ENCODE measurements around the gene ABLIM1. TPM values are rescaled to one million over a fixed set of nuclear protein-coding genes. Genes with fewer than 3 reads are reported as not detected.

The ABLIM1 gene
- total and polyA plus RNA-seq, 2 of the 4 experiments (the other 2 are of a cell fraction) = 7.7 to 9.9 TPM

DNA sequence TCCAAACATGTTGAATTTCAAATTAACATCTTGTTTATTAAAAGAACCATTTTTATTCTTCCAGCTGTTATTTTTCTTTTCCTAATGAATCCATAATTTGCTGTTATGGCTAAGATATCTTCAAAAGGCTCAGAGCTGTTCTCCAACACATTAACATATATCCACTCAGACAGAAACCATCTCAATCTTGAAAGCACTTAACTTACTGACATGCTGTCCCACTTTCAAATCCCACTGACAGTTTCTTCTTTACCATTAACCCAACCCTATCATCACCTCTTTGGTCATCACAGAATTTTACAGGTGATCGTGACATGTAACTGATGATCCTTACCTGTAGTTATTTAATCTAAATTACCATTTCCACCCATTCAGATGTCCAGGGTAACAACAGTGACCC, 178.2 kb downstream of the ABLIM1 start:
- DNase-seq (no peak), ATAC-seq (ENCODE audit: low read depth) (no peak)
- H4K8ac ChIP-seq (ENCODE audit: low read depth in 2 of 2, low read length in 2 of 2) = no peak overlapping the region
- H2BK20ac ChIP-seq (ENCODE audit: low read depth, low read length) = no peak overlapping the region
- no peak overlapping the region for H2AK5ac ChIP-seq (ENCODE audit: low read depth, low read length)
- no peak overlapping the region for H2AK9ac ChIP-seq (replicated peaks; ENCODE audit: low read depth, low read length, poor library complexity)
- H3K27me3 ChIP-seq (ENCODE audit: control insufficient read depth, insufficient read depth, low read length) = peaks cover 8% of the 10 kb centered on the region
- no peak overlapping the region for H3K18ac ChIP-seq (ENCODE audit: low read depth, low read length)
- intact Hi-C loops (cut with micrococcal nuclease) = no loop called here
- no peak overlapping the region for H3K56ac ChIP-seq (ENCODE audit: extremely low read depth, insufficient read depth, low read length)
- H2BK5ac ChIP-seq (ENCODE audit: low read depth, low read length, poor library complexity, severe bottlenecking) = no peak overlapping the region
- H3K14ac ChIP-seq (replicated peaks; ENCODE audit: low read depth, low read length) = no peak overlapping the region
- no peak overlapping the region for H3K4me2 ChIP-seq (ENCODE audit: low read depth, low read length)
- no peaks in the 10 kb centered on the region for H3K4me1 ChIP-seq (ENCODE audit: control insufficient read depth, insufficient read depth, low read length)
- ChIA-PET CTCF (interaction anchor here (0.6 kb wide), 1 partner anchor 237 kb away, joined by 4 read pairs; no protein-coding TSS in a partner anchor), POLR2A (ENCODE audit: unreplicated experiment) (no interaction called here)
- H2BK120ac ChIP-seq (ENCODE audit: low read depth, low read length) = no peak overlapping the region
- in situ Hi-C loops (cut with MboI; ENCODE audit: low sequenced_read_pairs) = loop anchor here (10.0 kb wide), 1 partner anchor 225 kb away; no protein-coding TSS in a partner anchor
- no peak overlapping the region for H3K4ac ChIP-seq (ENCODE audit: low read depth, low read length)
- H2BK15ac ChIP-seq (ENCODE audit: low read depth, low read length) = no peak overlapping the region
- TF ChIP-seq, protein P1, sequence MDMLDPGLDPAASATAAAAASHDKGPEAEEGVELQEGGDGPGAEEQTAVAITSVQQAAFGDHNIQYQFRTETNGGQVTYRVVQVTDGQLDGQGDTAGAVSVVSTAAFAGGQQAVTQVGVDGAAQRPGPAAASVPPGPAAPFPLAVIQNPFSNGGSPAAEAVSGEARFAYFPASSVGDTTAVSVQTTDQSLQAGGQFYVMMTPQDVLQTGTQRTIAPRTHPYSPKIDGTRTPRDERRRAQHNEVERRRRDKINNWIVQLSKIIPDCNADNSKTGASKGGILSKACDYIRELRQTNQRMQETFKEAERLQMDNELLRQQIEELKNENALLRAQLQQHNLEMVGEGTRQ (IDR thresholded peaks at IDR 0.05; ENCODE audit: low read depth, low read length) = no peak
- TF ChIP-seq MAZ (IDR thresholded peaks at IDR 0.05; ENCODE audit: borderline replicate concordance, low read depth, low read length) = no peak
- no TSS peak for BruUV-seq (replicated peaks)
- no peak overlapping the region for H3K9ac ChIP-seq (ENCODE audit: low read depth, low read length)
- no peak overlapping the region for H4K5ac ChIP-seq (ENCODE audit: low read depth, low read length)
- no peak overlapping the region for H2AFZ ChIP-seq (replicated peaks; ENCODE audit: low read length, poor library complexity)
- no peak overlapping the region for H3K23ac ChIP-seq (ENCODE audit: low read depth, low read length)
- peaks cover 3% of the 10 kb centered on the region; the same call in 1 of the 2 replicates for H3K9me1 ChIP-seq (ENCODE audit: insufficient read depth, low read length)
- no peak overlapping the region for H4K91ac ChIP-seq (ENCODE audit: insufficient read depth, low read depth, low read length)
- H3K9me3 ChIP-seq (ENCODE audit: control insufficient read depth, insufficient read depth, low read length) = peaks cover under 1% of the 10 kb centered on the region
- no CpG with 5 or more reads among the region's 1 CpG for WGBS, 2 experiments (ENCODE audit: extremely low coverage in 2 of 2, insufficient read length in 1 of 2)
- no peaks in the 10 kb centered on the region for H3K79me1 ChIP-seq (ENCODE audit: low read depth in 1 of 2, low read length in 2 of 2)
- no peaks in the 10 kb centered on the region for H4K20me1 ChIP-seq (ENCODE audit: insufficient read depth, low read length)
- H3K36me3 ChIP-seq (ENCODE audit: control insufficient read depth, insufficient read depth, low read length) = peaks cover under 1% of the 10 kb centered on the region; the same call in 1 of the 2 replicates
- H3K4me3 ChIP-seq (ENCODE audit: insufficient read depth, low read depth, low read length) = no peak overlapping the region
- H3K27ac ChIP-seq (ENCODE audit: insufficient read depth, low read length) = no peak overlapping the region
- dilution Hi-C loops (cut with HindIII; ENCODE audit: low sequenced_read_pairs, unreplicated experiment) = no loop called here

Data from IMR-90 (cell line).